ENCODE data around the gene ZNF536. TPM values are rescaled to one million over a fixed set of nuclear protein-coding genes. Genes with fewer than 3 reads are reported as not detected.

The ZNF536 gene
- polyA plus RNA-seq, 1 donor: 5.3 TPM

DNA sequence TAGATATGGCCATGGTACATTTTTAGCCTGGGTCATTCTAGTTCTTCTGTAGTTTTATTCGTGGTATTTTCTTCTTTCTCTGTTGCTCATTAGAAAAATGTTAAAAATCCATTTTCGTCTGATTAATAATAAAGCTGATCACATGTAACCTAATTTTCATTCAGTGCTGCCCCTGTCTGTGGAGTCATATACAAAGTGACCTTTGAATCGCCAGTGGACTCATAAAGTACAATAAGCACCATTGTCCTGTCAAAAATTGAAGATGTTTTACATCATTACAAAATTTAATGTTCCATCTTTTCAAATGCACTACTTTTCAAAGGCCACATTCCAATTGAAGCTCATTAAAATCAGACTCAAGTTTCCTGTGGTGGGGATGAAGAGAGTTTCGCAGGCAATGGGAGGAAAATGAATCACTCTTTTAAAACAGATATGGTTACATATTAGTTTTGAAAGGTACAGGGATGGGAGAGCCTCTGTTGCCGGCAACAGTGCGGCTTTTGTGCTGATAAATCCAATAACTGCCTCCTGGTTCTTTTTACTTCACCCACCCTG is 205.4 kb downstream of the ZNF536 start:
- no peaks in the 10 kb centered on the region for H3K36me3 ChIP-seq (ENCODE audit: control insufficient read depth, insufficient read depth, low read length)
- WGBS (ENCODE audit: insufficient coverage, low lambda C conversion rate): 69% methylated on average over 2 of the region's 6 CpGs
- no peaks in the 10 kb centered on the region for H3K9me3 ChIP-seq (ENCODE audit: control insufficient read depth, low read depth, low read length)
- no peak for DNase-seq
- no peaks in the 10 kb centered on the region for H3K27me3 ChIP-seq (ENCODE audit: control insufficient read depth, insufficient read depth, low read length)
- no peaks in the 10 kb centered on the region for H3K4me1 ChIP-seq (ENCODE audit: control insufficient read depth, insufficient read depth, low read length)
- H3K27ac ChIP-seq (ENCODE audit: low read length): no peak overlapping the region
- no peak overlapping the region for H3K4me3 ChIP-seq (ENCODE audit: low read length)

DNA sequence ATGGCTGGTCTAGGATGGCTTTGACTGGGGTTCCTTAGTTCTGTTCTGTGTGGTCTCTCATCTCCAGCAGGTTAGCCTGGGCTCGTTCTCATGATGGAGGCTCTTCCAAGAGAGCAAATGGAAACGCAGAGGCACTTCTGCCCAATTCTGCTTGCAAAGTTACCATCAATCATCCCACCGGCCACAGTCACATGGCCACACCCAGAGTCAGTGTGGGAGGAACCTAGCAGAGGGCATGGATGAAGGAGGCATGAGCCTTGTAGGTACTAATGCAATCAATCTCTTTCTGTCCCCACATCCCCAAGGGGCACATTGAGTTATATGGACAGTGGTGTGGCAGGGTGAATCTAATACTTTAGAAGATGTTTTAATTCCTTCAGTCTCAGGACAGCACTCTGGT is 207.2 kb downstream of the ZNF536 start:
- Histone ChIP-seq H3K9me3 (ENCODE audit: control insufficient read depth, low read depth, low read length) (no peaks in the 10 kb centered on the region), H3K36me3 (ENCODE audit: control insufficient read depth, insufficient read depth, low read length) (no peaks in the 10 kb centered on the region), H3K27me3 (ENCODE audit: control insufficient read depth, insufficient read depth, low read length) (no peaks in the 10 kb centered on the region), H3K4me1 (ENCODE audit: control insufficient read depth, insufficient read depth, low read length) (no peaks in the 10 kb centered on the region), H3K27ac (ENCODE audit: low read length) (no peak overlapping the region), H3K4me3 (ENCODE audit: low read length) (no peak overlapping the region)
- no CpG with 5 or more reads among the region's 3 CpGs for WGBS (ENCODE audit: insufficient coverage, low lambda C conversion rate)
- no peak for DNase-seq

DNA sequence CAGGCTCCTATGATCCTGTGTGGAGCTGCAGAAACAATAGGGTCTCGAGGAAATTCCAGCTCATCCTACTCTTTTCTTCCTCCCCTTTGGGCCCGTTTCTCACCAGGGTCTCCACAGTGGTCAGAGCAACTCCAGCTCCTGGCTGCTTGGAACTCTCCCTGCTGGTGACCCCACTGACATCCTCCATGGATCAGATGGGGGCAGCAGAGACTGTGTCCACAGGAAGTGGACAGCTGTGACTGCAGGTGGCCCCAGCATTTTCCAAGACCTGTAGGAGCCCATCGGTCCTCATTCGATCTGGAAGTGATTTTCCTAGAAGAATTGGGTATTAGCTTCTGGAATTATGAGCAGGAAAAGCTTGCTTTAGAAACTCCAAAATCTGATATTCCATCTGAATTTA is 208.5 kb downstream of the ZNF536 start:
- Histone ChIP-seq H3K27ac (ENCODE audit: low read length) (no peak overlapping the region), H3K36me3 (ENCODE audit: control insufficient read depth, insufficient read depth, low read length) (no peaks in the 10 kb centered on the region), H3K4me1 (ENCODE audit: control insufficient read depth, insufficient read depth, low read length) (no peaks in the 10 kb centered on the region), H3K9me3 (ENCODE audit: control insufficient read depth, low read depth, low read length) (no peaks in the 10 kb centered on the region), H3K4me3 (ENCODE audit: low read length) (no peak overlapping the region), H3K27me3 (ENCODE audit: control insufficient read depth, insufficient read depth, low read length) (no peaks in the 10 kb centered on the region)
- DNase-seq: no peak
- no CpG with 5 or more reads among the region's 4 CpGs for WGBS (ENCODE audit: insufficient coverage, low lambda C conversion rate)

DNA sequence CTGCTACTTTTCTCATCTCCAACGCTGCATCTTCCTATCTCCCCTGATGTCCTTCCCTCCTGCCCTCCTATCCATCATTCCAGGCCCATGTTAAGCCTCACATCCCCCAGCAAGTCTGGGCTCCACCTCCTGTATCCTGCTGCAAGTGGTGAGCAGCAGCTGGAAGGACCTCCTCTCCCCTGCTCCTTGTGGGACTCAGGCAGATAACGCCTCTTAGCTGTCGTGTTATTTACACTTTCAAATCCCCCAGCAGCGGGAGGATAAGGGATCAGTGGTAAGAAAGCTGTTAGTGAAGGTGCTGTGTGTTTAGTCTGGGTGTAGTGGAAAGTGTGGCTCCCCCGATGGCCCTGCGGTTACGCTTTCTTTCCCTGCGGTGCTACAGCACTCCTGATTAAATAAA is 211.9 kb downstream of the ZNF536 start:
- Histone ChIP-seq H3K4me1 (ENCODE audit: control insufficient read depth, insufficient read depth, low read length) (no peaks in the 10 kb centered on the region), H3K36me3 (ENCODE audit: control insufficient read depth, insufficient read depth, low read length) (no peaks in the 10 kb centered on the region), H3K4me3 (ENCODE audit: low read length) (no peak overlapping the region), H3K27ac (ENCODE audit: low read length) (no peak overlapping the region), H3K9me3 (ENCODE audit: control insufficient read depth, low read depth, low read length) (no peaks in the 10 kb centered on the region), H3K27me3 (ENCODE audit: control insufficient read depth, insufficient read depth, low read length) (no peaks in the 10 kb centered on the region)
- DNase-seq: no peak
- 0% methylated on average over 1 of the region's 8 CpGs for WGBS (ENCODE audit: insufficient coverage, low lambda C conversion rate)

DNA sequence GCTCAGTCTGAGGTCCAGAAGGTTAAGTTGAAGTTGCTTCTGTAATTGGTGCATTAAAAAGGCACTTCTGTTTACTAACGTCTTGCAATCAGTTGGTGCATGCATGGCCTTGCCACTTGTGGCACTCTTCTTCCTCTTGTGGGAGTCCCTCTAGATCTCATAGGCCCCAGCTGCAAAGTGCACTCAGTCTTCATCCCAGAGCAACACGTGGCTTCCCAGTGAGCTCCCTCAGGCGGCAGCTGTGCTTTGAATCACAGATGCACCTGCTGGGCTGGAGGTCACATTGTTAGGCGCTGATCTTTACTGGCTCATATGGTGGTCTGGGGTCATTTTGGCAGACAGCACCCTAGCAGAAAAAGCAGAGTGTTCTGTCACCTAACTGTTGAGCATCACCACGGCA is 215.7 kb downstream of the ZNF536 start:
- no peaks in the 10 kb centered on the region for H3K9me3 ChIP-seq (ENCODE audit: control insufficient read depth, low read depth, low read length)
- no peak overlapping the region for H3K4me3 ChIP-seq (ENCODE audit: low read length)
- no peaks in the 10 kb centered on the region for H3K36me3 ChIP-seq (ENCODE audit: control insufficient read depth, insufficient read depth, low read length)
- H3K4me1 ChIP-seq (ENCODE audit: control insufficient read depth, insufficient read depth, low read length): no peaks in the 10 kb centered on the region
- no peaks in the 10 kb centered on the region for H3K27me3 ChIP-seq (ENCODE audit: control insufficient read depth, insufficient read depth, low read length)
- no CpG with 5 or more reads among the region's 5 CpGs for WGBS (ENCODE audit: insufficient coverage, low lambda C conversion rate)
- no peak for DNase-seq
- H3K27ac ChIP-seq (ENCODE audit: low read length): no peak overlapping the region

DNA sequence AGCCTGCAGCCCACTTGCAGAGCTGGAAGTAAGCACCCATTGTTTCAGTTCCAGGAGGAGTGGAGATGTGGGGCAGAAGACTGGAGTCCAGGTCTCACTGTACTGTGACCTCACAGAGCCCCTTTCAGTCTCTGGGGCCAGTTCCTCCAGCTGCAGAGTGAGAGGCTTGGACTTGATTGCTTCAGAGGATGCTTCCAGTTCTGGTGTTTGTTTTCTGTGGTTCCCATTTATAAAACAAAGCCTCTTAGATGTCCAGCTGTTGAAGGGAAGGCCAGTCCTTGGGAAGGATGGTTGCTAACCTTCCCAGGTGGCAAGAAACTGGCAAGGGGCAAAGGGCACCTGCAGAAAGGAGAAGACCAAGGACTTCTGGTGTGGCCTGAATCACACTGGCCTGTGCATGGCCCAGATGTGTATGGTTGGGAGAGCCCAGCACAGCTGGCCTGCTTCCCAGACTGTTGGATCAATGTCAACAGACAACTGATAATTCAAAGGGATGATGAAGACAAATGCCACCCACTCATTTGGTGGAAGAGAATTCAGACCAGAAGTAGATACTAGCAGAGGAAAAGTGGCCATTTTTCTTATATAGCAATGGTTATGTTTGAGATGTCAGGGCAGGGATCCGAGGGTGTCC is 218.5 kb downstream of the ZNF536 start:
- WGBS (ENCODE audit: insufficient coverage, low lambda C conversion rate): no CpG with 5 or more reads among the region's 1 CpG
- no peaks in the 10 kb centered on the region for H3K9me3 ChIP-seq (ENCODE audit: control insufficient read depth, low read depth, low read length)

DNA sequence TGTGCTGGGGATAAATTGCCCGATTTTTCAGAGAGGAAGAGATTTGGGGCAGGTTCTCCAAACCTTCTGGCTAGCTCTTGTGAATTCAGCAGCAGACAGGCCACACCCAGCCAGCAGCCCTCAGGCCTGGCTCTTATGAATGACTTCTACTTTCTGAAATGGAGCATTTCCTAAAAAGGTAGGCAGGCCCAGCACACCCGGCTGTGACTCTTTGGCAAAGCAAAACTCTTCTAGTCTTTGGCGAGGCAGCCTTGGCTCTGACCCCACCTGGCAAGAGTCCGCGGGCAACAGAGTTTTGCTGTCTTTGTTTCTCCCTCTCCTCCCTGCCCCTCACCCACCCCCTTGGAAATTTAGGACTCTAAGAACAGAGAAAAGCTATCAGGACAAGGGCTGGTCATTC is 221.2 kb downstream of the ZNF536 start:
- DNase-seq: no peak
- Histone ChIP-seq H3K4me1 (ENCODE audit: control insufficient read depth, insufficient read depth, low read length) (no peaks in the 10 kb centered on the region), H3K27me3 (ENCODE audit: control insufficient read depth, insufficient read depth, low read length) (peaks cover 2% of the 10 kb centered on the region), H3K36me3 (ENCODE audit: control insufficient read depth, insufficient read depth, low read length) (no peaks in the 10 kb centered on the region), H3K9me3 (ENCODE audit: control insufficient read depth, low read depth, low read length) (no peaks in the 10 kb centered on the region), H3K4me3 (ENCODE audit: low read length) (no peak overlapping the region), H3K27ac (ENCODE audit: low read length) (no peak overlapping the region)
- no CpG with 5 or more reads among the region's 5 CpGs for WGBS (ENCODE audit: insufficient coverage, low lambda C conversion rate)

More for the DNA sequence above, 218.5 kb downstream of the ZNF536 start:
- Histone ChIP-seq H3K36me3 (ENCODE audit: control insufficient read depth, insufficient read depth, low read length) (no peaks in the 10 kb centered on the region), H3K27me3 (ENCODE audit: control insufficient read depth, insufficient read depth, low read length) (no peaks in the 10 kb centered on the region), H3K4me1 (ENCODE audit: control insufficient read depth, insufficient read depth, low read length) (no peaks in the 10 kb centered on the region), H3K27ac (ENCODE audit: low read length) (no peak overlapping the region), H3K4me3 (ENCODE audit: low read length) (no peak overlapping the region)
- no peak for DNase-seq

DNA sequence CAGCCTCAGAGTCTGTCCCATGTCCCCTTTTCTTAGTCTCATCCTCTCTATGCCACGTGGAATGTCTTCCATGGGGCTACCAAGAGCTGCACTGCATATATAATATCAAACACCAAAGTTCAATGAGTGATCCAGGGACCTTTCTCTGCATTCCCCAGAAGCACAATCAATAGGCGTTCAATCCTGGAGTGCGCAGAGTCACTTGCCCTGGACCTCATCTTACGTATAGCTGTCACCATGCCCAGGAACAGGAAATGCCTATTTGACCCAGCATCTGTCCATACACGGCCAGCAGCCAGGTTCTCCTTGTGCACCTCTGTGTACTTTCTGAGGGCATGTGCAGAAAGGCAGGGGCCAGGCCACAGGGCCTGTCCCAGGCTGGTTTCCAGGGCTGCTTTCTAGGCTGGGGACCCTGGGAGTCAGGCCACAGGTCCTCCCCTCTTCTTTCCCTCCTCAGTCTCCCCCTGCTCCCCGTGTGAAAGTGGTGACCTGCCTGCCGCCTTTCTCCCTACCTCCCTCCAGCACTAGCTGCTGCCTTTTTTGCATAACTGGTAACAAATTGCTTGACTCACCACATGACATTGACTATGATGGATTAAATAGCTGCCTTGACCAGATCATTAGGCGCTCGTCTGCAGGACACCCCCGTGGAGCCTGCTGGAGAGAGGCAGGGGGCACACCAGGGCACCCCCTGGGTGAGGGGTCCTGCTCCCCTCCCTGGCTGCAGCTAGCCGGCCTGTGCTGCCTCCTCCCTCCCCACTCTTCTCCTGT is 222.0 kb downstream of the ZNF536 start:
- Histone ChIP-seq H3K27me3 (ENCODE audit: control insufficient read depth, insufficient read depth, low read length) (peaks cover 2% of the 10 kb centered on the region), H3K27ac (ENCODE audit: low read length) (no peak overlapping the region), H3K36me3 (ENCODE audit: control insufficient read depth, insufficient read depth, low read length) (no peaks in the 10 kb centered on the region), H3K9me3 (ENCODE audit: control insufficient read depth, low read depth, low read length) (no peaks in the 10 kb centered on the region), H3K4me3 (ENCODE audit: low read length) (no peak overlapping the region), H3K4me1 (ENCODE audit: control insufficient read depth, insufficient read depth, low read length) (no peaks in the 10 kb centered on the region)
- WGBS (ENCODE audit: insufficient coverage, low lambda C conversion rate): no CpG with 5 or more reads among the region's 11 CpGs
- no peak for DNase-seq

DNA sequence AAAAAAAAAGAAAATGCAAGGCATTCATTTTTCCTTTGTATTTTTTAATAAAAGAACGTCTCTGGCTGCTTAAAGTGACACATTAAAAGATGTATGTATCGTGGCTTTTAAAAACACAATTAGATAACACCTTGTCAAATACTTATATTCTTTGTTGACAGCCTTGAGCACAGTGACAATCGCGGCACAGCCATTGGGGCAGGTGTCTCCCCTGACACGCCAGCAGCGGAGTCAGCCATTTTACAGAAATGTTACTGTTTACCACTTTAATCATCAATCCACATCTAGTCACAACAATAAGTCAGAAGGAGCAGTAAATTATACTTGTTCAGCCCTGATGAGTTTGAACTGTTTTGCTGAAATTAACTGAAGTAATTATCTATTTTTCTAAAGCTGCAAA is 224.1 kb downstream of the ZNF536 start:
- H3K27ac ChIP-seq (ENCODE audit: low read length): no peak overlapping the region
- WGBS (ENCODE audit: insufficient coverage, low lambda C conversion rate): 80% methylated on average over 1 of the region's 6 CpGs

DNA sequence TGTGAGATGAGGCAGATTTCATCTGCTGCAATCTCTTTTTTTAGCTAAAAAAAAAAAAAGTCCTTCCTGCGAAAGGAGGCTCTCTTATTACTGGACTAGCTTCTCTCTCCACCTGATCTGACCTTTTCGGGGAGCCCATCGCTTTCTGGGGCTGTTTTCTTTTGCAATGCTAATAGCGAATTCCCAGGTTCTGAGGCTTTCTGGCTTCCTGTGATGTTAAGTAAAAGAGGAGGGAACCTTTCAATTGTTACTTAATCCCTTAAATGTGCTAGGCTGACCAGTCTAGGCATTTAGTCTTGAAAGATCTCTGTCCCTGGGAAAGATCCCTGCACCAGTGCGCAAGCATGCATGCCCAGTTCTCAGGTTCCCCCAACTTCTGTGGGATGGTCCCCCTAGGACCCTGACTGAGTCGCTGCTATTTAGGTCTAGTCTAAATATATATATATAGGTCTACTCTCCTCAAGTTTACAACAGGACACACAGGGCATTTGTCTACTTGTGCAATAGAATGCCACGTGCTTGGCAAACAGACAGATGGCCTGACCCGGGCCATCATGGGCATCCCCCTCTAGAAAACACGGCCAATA is 224.7 kb downstream of the ZNF536 start:
- Histone ChIP-seq H3K36me3 (ENCODE audit: control insufficient read depth, insufficient read depth, low read length) (no peaks in the 10 kb centered on the region), H3K27me3 (ENCODE audit: control insufficient read depth, insufficient read depth, low read length) (peaks cover 2% of the 10 kb centered on the region), H3K9me3 (ENCODE audit: control insufficient read depth, low read depth, low read length) (no peaks in the 10 kb centered on the region), H3K27ac (ENCODE audit: low read length) (no peak overlapping the region), H3K4me3 (ENCODE audit: low read length) (no peak overlapping the region), H3K4me1 (ENCODE audit: control insufficient read depth, insufficient read depth, low read length) (no peaks in the 10 kb centered on the region)
- no peak for DNase-seq
- no CpG with 5 or more reads among the region's 9 CpGs for WGBS (ENCODE audit: insufficient coverage, low lambda C conversion rate)

More for the DNA sequence above, 224.1 kb downstream of the ZNF536 start:
- peaks cover 2% of the 10 kb centered on the region for H3K27me3 ChIP-seq (ENCODE audit: control insufficient read depth, insufficient read depth, low read length)
- H3K4me3 ChIP-seq (ENCODE audit: low read length): no peak overlapping the region
- DNase-seq: no peak
- no peaks in the 10 kb centered on the region for H3K4me1 ChIP-seq (ENCODE audit: control insufficient read depth, insufficient read depth, low read length)
- H3K36me3 ChIP-seq (ENCODE audit: control insufficient read depth, insufficient read depth, low read length): no peaks in the 10 kb centered on the region
- no peaks in the 10 kb centered on the region for H3K9me3 ChIP-seq (ENCODE audit: control insufficient read depth, low read depth, low read length)
